HG02798 (cell line): ENCODE data around the gene ZNHIT2.

Source experiments
- ATAC-seq: cut with Tn5 transposase; IDR thresholded peaks from one replicate; pipeline ENCODE4 v1.9.1; 2021; ENCODE audit warnings: mild to moderate bottlenecking; ENCODE audit not compliant: unreplicated experiment, poor library complexity

Gene ZNHIT2

DNA sequence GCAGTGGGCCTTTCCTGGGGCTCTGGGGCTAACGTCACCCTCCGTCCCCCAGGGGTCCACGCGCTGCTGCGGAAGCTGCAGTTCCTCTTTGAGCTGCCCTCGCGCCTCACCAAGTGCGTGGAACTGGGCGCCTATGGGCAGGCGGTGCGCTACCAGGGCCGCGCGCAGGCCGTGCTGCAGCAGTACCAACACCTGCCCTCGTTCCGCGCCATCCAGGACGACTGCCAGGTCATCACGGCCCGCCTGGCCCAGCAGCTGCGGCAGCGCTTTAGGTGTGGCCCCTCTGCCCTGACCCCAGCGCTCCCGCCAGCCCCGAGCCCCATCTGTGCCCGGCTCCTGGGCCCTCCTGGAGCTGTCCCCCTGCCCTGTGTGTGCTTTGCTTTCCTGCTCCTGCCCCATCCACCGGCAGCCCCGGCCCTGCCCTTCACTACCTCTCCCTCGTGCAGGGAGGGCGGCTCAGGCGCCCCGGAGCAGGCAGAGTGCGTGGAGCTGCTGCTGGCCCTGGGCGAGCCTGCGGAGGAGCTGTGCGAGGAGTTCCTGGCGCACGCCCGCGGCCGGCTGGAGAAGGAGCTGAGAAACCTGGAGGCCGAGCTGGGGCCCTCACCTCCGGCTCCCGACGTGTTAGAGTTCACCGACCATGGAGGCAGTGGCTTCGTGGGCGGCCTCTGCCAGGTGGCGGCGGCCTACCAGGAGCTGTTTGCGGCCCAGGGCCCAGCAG is 9.6 kb downstream of the ZNHIT2 start:
- ATAC-seq = no peak

DNA sequence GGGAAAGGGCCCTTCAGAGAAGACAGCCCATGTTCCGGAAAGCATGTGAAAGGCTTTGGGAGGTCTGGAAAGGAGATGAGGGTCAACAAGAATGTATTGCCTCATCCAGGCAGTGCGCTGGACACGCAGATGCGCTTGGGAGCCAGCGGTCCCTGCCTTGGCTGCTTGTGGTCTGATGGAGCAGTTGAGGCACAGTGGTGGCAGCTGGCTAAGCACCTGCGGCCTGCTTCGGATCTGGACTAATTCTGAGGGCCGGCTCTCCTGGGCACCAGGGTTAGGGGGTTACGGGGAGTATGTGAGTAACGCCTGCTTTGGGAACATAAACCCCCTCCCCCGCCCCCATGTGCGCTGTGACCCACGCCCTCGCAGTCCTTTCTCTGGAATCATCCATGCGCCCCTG is 10.4 kb downstream of the ZNHIT2 start:
- no peak for ATAC-seq

DNA sequence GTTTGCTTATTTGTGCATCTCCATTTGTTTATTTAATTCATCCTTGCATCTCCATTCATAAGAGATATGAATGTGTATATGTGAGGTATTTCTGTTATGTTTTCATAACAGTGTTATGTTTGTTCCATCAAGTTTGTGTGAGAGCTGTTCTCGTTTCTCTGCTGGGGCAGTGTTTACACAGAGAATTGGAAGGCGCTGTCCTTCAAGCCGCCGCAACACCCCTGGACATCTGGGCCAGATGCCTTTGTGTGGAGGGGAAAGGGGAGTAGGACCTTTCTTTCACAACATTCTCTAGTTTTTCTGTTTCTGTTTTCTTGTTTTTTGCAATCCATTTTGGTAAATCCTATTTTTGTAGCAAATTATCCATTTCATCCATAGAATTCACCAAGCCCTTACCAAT is 12.9 kb downstream of the ZNHIT2 start:
- no peak for ATAC-seq

DNA sequence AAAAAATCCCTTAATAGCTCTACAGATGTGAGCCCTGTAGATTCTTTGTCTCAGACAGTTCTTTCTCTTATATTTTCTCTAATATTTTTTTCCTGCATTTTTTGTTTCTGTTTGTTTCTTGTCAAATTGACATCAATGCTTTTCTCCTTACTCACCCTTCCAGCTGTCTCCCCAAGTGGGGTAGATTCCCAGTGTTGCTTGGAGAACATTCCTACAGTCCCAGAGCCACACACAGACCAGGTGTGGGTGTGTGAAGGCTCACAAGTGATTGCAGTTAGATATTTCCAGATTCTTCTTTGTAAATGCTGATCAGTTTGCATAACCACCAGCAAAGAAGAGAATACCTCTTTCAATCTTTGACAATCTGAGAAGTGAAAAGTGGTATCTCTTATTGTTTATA is 14.0 kb downstream of the ZNHIT2 start:
- ATAC-seq = no peak

DNA sequence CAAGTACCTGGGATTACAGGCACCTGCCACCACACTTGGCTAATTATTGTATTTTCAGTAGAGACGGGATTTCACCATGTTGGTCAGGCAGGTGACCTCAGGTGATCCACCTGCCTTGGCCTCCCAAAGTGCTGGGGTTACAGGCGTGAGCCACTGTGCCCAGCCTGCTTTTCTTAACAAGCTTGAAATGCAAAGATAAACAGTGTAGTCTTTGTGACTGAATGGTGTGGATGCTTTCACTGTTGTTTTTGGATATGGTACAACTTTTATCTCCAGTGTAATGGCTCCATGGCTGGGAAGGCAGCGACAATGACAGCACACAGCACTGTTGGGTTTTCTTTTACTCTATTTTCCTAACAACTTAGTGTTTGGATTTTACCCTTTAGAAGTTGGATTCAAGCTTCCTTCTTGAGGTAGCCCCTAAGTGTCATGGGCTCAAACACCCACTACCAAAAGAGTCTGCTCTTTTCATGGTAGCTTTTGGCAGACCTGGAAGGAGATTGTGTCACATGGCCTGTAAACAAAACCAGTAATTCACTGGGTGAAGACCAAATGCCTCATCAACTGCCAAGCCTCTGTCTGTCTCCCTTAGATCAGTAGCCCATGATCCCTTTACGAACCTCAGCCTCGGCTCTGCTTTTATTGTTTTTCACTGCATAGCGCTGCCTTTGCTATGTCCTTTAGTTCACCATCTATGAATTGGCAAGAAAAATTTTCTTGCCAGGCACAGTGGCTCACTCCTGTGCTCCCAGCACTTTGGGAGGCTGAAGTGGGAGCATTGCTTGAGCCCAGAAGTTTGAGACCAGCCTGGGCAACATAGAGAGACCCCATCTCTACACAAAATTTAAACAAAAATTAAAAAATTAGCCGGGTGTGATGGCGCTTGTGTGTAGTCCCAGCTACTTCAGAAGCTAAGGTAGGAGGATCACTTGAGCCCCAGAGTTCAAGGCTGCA is 15.1 kb downstream of the ZNHIT2 start:
- no peak for ATAC-seq

DNA sequence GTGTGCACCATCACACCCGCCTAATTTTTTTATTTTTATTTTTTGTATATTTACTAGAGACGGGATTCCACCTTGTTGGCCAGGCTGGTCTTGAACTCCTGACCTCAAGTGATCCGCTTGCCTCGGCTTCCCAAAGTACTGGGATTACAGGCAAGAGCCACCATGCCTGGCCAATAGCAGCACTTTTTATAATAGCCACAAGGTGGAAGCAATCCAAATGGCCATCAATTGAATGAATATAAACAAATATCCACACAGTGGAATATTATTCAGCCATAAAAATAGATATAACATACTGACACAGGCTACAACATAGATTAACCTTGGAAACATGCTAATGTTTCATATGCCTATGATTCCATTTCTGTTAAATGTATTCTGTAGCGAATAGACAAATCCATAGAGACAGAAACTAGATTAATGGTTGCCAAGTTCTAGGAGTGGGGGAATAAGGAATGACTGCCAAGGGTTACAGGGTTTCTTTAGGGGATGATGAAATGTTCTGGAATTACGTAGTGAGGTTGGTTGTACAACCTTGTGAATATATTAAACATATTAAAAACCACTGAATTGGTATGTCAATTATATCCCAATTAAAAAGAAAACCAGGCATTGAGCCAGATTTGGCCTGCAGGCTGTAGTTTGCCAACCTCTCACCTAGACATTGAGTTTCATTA is 16.7 kb downstream of the ZNHIT2 start:
- no peak for ATAC-seq

DNA sequence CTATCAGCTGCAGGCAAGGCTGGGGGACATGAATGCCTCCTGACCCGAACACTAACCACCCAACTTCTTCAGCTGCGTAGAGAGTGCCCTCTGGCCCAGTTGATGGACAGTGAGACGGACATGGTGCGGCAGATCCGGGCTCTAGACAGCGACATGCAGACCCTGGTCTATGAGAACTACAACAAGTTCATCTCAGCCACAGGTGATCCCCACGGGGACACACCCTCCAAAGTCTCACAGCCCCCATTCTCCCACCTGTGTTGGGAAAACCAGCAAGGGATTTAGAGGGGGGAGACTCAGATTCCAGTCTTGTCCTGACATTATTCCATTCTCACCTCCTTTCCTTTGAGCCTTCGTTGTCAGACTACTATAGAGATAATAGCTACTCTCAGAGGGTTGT is 20.6 kb downstream of the ZNHIT2 start:
- ATAC-seq = no peak

DNA sequence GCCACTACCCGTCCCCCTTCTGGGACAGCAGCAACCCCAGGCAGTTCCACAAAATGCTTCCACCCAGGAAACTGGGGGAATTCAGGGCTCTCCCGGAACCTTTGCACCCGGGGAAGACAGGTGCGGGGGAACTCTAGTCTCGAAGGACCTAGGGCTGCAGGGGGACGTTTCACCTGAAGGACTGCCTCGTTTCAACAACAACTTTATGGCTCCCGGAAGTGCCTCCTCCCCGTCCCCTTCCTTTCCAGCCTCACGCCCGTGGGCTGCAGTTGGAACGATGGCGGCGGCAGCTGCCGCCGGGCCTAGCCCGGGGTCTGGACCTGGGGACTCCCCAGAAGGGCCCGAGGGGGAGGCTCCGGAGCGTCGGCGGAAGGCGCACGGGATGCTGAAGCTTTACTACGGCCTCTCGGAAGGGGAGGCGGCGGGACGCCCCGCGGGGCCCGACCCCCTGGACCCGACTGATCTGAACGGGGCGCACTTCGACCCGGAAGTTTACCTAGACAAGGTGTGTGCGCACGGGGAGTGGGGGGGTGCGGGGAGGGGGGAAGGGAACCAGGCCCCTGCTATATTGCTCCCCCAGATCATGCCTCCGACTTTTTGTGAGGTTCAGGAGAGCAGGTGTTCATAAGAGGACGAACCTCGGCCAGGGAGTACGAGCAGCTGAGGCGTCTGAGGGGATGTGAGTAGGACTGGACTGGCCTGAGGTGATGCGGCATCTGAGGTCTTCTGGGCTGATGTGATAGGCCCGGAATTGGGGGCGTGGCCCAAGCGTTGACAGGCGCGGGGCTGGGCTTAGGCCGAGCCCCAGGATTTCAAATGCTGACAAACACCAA is 21.3 kb downstream of the ZNHIT2 start, which contains the start of gene VPS51:
Gene VPS51 (plus strand): TSS at position 241 of the 833 bp plus-strand sequence. CDS start 37 bp downstream, at position 278.
- peak; percentile 88 for ATAC-seq

DNA sequence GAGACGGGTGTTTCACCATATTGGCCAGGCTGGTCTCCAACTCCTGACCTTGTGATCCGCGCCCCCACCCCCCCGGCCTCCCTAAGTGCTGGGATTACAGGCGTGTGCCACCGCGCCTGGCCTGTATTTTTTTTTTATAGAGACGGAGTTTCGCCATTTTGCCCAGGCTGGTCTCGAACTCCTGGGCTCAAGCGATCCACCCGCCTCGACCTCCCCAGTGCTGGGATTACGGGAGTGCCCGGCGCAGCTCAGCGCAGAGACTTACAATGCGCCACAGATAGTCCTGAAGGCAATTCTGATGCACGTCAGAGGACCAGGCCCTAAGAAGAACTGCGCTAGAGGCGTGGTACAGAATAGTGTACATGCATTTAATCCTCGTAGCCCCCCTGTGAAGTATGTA is 22.1 kb downstream of the ZNHIT2 start:
- ATAC-seq = no peak

DNA sequence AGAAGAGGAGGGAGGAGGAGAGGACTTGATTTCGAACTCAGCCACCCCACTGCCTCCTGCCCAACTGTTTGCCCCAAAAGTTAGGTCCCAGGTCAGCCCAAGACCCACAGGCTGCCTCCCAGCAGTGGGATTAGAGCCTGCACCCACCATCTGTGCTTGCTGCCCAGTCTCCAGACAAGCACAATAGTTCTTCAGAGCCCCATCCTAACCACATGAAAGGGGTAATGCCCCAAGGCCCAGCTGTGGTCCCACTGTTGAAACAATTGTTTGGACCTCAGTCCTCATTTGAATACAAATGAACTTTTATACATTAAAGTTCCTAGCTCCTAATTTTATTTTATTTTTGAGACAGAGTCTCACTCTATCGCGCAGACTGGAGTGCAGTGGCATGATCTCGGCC is 26.9 kb downstream of the ZNHIT2 start:
- ATAC-seq = no peak

DNA sequence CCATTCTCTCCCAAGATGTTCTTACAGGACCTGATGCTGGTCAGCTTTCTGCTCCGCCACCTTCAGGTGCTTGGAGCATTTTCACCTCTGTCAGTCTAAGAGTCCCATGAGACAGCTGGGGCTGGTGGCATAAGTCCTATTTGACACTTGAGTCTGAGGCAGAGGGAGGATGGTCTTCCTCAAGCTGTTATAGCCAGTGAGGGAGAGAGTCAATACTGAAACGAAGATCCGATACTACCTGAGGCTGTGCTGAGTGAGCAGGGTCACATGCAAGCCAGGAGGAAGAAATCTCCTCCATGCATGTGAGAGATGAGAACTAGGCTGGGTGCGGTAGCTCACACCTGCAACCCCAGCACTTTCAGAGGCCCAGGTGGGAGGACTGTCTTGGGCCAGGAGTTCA is 27.9 kb downstream of the ZNHIT2 start:
- ATAC-seq = no peak

DNA sequence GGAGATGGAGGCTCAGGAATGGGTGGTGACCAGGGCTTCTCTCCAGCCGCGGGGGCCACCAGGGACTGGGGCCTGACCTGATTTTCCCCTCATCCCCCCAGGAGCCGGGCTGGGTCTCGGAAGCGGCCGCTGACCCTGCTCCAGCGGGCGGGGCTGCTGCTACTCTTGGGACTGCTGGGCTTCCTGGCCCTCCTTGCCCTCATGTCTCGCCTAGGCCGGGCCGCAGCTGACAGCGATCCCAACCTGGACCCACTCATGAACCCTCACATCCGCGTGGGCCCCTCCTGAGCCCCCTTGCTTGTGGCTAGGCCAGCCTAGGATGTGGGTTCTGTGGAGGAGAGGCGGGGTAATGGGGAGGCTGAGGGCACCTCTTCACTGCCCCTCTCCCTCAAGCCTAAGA is 29.7 kb downstream of the ZNHIT2 start:
- no peak for ATAC-seq

DNA sequence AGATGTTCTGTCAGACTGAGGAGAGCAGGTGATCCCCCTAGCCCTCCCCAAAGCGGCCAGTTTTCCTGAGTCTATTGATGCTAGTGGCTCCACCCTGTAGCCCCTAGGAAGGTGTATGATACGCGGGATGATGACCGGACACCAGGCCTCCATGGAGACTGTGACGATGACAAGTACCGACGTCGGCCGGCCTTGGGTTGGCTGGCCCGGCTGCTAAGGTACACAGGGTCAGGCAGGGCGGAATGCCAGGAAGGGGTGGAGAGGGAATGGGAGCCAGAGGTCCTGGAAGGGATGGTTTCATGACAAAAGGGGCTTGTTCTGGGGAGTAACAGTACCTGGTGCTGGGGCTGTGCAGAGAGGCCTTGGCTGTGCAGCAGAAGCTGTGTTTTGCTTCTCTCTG is 30.3 kb downstream of the ZNHIT2 start:
- no peak for ATAC-seq

DNA sequence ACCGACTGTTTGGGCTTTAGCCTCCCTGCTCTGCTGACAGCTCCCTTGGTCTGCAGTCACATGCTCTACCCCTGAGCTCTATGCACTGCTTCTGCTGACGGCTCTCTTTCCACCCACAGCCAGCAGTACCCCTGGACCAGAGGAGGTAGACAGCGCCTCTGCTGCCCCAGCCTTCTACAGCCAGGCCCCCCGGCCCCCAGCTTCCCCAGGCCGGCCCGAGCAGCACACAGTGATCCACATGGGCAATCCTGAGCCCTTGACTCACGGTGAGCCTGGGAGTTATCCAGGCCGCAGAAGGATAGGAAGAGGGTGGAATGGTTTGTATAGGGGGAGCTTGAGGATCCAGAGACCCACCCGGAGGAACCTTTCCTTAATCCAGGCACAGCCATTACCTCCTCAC is 30.7 kb downstream of the ZNHIT2 start:
- no peak for ATAC-seq

DNA sequence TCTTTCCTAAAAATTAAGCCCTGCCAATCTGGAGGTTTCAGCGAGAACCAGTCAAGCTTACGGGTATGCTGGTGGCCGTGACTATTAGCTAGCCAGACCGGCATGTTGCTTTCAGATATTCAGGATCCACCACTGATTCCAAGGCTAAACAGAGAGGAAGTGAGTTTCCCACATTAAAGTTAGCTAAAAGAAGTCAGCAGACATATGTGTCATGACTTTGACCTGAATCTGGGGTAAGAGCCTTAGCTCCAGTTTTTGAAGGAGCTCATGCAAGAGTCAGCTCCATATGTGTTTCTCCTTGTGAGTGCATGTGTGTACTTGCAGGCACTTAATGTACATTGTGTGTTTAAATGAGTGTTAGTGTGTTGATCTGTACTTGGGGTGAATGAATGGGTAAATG is 32.1 kb downstream of the ZNHIT2 start:
- ATAC-seq = no peak

DNA sequence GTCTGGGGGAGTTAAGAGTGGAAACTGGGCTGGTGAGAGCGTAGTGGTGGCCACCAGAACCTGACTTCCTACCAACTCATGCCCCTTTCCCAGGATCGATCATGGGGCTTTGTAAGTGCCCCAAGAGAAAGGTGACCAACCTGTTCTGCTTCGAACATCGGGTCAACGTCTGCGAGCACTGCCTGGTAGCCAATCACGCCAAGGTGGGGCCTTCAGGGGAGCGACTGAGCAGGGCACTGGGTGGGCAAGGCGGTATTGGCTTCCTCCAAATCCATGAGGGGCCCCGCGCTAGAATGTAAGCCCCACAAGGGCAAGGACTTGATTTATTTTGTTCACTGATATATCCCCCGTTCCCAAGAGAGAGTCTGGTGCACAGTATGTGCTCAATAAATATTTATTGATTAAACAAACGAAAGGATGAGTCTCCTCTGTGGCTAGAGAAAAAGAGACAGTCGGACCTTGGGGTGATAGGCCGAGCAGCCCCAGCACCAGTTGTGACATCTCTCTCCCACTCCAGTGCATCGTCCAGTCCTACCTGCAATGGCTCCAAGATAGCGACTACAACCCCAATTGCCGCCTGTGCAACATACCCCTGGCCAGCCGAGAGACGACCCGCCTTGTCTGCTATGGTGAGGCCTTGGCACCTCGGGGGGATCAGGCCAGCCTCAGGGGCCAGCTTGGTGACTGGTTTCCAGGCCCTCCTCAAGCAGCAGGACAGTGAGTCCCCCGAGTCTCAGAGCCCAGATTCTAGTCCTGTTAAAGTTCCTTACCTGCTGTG is 32.7 kb downstream of the ZNHIT2 start:
- ATAC-seq = no peak

DNA sequence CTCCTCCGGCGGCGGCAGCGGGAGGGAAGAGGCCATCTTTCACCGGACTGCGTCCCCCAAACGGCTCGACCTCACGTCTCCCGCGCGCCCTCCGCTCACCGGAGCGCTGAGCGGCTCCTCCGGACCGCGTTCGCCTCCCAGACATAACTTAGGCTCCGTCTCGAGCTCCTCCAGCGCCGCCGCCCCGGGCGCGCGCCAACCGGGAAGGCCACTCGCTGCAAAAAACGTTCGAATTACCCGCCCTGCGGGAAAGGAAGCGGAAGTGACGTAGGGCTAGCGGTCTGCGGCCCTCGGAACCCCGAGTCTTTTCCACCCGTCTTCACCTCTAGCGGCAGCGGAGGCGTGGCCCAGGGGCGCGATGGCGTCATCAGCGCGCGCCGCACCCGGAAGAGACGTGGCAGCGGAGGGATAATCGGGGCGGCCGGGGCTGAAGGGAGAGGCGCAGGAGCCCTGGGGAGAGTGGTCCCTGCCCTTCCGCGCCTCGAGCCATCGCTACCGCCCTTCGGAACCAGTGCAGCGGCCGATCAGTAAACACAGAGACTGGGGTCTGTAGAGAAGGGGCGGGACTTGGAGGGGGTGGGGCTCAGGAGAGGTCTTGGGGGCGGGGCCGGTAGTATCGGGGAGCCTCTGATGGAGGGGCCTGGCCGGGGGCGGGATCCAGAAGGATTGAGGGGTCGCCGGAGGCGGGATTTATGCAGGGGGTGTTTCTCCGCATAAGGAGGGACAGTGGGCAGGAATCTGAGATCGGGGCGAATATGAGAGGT is 33.5 kb downstream of the ZNHIT2 start, which contains the start of the genes CDCA5 and ZFPL1:
Gene CDCA5 (minus strand): TSS at position 207 of the 764 bp plus-strand sequence. CDS start 62 bp downstream, at position 145.
Gene ZFPL1 (plus strand): TSS at position 389 of the 764 bp plus-strand sequence. CDS start 477 bp downstream, outside the sequence.
- peak; percentile 92 for ATAC-seq

DNA sequence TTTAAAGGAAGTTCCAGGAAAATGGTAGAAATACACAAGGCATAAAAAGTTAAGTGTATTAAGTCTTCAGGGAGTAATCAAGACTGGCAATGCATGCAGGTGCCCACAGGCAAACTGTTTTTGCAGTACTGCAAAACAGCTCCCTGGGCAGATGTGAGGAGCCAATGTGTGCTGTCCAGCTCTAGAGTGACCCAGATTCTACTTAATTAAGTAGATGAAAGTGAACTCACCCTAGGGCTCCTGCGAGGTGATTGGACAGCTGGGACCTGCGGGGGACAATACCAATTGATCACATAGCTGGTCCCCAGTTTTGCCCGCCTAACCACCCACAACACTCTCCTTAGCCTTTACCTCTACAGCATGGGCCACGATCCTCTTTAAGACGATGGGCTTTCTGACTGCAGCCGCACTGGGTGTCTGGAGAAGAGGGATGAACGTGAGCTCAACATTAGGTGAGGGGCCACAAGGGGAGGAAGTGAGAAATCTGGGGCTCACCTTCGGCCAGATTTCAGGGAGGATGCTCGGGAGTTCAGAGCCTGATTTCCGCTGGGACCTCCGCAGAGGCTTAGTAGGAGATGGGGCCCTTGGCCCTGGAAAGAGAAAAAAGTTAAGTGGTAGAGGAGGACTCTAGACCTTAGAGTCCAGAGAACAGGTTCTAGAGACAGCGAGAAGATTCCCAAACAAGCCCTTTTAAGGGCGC is 34.2 kb downstream of the ZNHIT2 start:
- peak; percentile 11 for ATAC-seq
